ENCODE data around the gene MED22.

GRCh38 chr9:133366435-133366834 is 18.5 kb upstream of the MED22 start:
- TF ChIP-seq CTCF (IDR thresholded peaks at IDR 0.05) = no peak
- no peak for TF ChIP-seq POLR2A (IDR thresholded peaks at IDR 0.05)
